PC-3 (cell line): ENCODE results near the gene CAT. TPM values are rescaled to one million over a fixed set of nuclear protein-coding genes. Genes with fewer than 3 reads are reported as not detected.

Experiments
- ATAC-seq: fragments of 200-7000 bp; cut with Tn5 transposase; 2 replicates; pipeline ENCODE4 v1.9.1; 2020; ENCODE audit warnings: mild to moderate bottlenecking, moderate library complexity
- BruUV-seq: library from RNA; stranded (reverse); fragments of 400-500 nt; replicated peaks from 2 replicates; lab custom pipeline; 2021; lab: Mats Ljungman, UMichigan
- CTCF ChIA-PET: fragments of 300-600 bp; sonication (Branson Sonifier 250); formaldehyde crosslinking; loops from one replicate; lab custom pipeline; 2022; ENCODE audit warnings: antibody characterized with exemption; lab: Charles Lee
- POLR2A ChIA-PET: fragments of 300-600 bp; sonication (Branson Sonifier 250); formaldehyde crosslinking; loops from one replicate; lab custom pipeline; 2022; ENCODE audit warnings: antibody characterized with exemption; ENCODE audit not compliant: unreplicated experiment; lab: Charles Lee
- DNase-seq: peaks from one replicate; pipeline ENCODE4 v3.0.0-alpha.2; 2015
- H2AFZ ChIP-seq: fragments of 300-600 bp; sonication (generic); 2 replicates; pipeline ENCODE4 v1.6.0; 2016; ENCODE audit warnings: antibody characterized with exemption, low read length
- H3F3A ChIP-seq: fragments of 300-600 bp; sonication (generic); one replicate; pipeline ENCODE4 v1.6.0; 2017; ENCODE audit warnings: antibody characterized with exemption, low read length, control low read depth, mild to moderate bottlenecking; ENCODE audit not compliant: unreplicated experiment
- H3K27ac ChIP-seq: fragments of 300-600 bp; sonication (generic); 2 replicates; pipeline ENCODE4 v1.5.1; 2016; ENCODE audit warnings: mild to moderate bottlenecking, low read length
- H3K27me3 ChIP-seq: fragments of 300-600 bp; sonication (generic); 2 replicates; pipeline ENCODE4 v1.6.1; 2016; ENCODE audit warnings: low read length, mixed read lengths
- H3K36me3 ChIP-seq: fragments of 300-600 bp; sonication (generic); 2 replicates; pipeline ENCODE4 v1.6.1; 2016; ENCODE audit warnings: low read depth, mixed run types, low read length, mixed read lengths
- H3K4me1 ChIP-seq: fragments of 300-600 bp; sonication (generic); 2 replicates; pipeline ENCODE4 v1.5.1; 2016; ENCODE audit warnings: low read length; ENCODE audit not compliant: insufficient read depth
- H3K4me2 ChIP-seq: fragments of 300-600 bp; sonication (generic); 2 replicates; pipeline ENCODE4 v1.6.0; 2016; ENCODE audit warnings: low read length
- H3K4me3 ChIP-seq: fragments of 300-600 bp; sonication (generic); 2 replicates; pipeline ENCODE4 v1.5.1; 2016; ENCODE audit warnings: mild to moderate bottlenecking, low read length, mixed read lengths
- H3K79me2 ChIP-seq: fragments of 300-600 bp; sonication (generic); 2 replicates; pipeline ENCODE4 v1.6.1; 2017; ENCODE audit warnings: low read length, mixed read lengths
- H3K9ac ChIP-seq: fragments of 300-600 bp; sonication (generic); 2 replicates; pipeline ENCODE4 v1.6.0; 2016; ENCODE audit warnings: mild to moderate bottlenecking, low read length
- H3K9me2 ChIP-seq: fragments of 300-600 bp; sonication (generic); replicated peaks from 2 replicates; pipeline ENCODE4 v1.6.1; 2016; ENCODE audit warnings: mixed run types, low read length, mixed read lengths
- H3K9me3 ChIP-seq: fragments of 300-600 bp; sonication (generic); 2 replicates; pipeline ENCODE4 v1.6.1; 2016; ENCODE audit warnings: low read length, mixed read lengths
- H4K20me1 ChIP-seq: fragments of 300-600 bp; sonication (generic); 2 replicates; pipeline ENCODE4 v1.6.1; 2016; ENCODE audit warnings: low read length, mixed read lengths
- EZH2 ChIP-seq: fragments of 300-600 bp; sonication (generic); IDR thresholded peaks from one replicate; pipeline ENCODE4 v1.6.1; 2017; ENCODE audit warnings: antibody characterized with exemption, mild to moderate bottlenecking, low read length; ENCODE audit not compliant: unreplicated experiment
- EZH2phosphoT487 ChIP-seq: fragments of 300-600 bp; sonication (generic); IDR thresholded peaks from 2 replicates; pipeline ENCODE4 v1.6.1; 2018; ENCODE audit warnings: mild to moderate bottlenecking, antibody characterized with exemption, low read length, borderline replicate concordance
- intact Hi-C: fragments of 100-400 bp; cut with micrococcal nuclease; formaldehyde crosslinking; loops from 2 replicates; pipeline ENCODE4 v1.9.0; 2023
- total RNA-seq: library from RNA; depleted of rRNA; stranded (reverse); fragments of >200 nt; gene quantifications from 2 replicates; pipeline ENCODE4 v1.2.3, GENCODE V29; 2014
- TF ChIP-seq, protein P1 (sequence below): fragments of 300-600 bp; sonication (generic); conservative IDR thresholded peaks from 2 replicates; pipeline ENCODE4 v1.5.1; 2017; ENCODE audit warnings: antibody characterized with exemption, low read depth, mild to moderate bottlenecking, low read length

CAT gene
- total RNA-seq, 1 experiment from 2014 or later = 50.5 TPM

DNA sequence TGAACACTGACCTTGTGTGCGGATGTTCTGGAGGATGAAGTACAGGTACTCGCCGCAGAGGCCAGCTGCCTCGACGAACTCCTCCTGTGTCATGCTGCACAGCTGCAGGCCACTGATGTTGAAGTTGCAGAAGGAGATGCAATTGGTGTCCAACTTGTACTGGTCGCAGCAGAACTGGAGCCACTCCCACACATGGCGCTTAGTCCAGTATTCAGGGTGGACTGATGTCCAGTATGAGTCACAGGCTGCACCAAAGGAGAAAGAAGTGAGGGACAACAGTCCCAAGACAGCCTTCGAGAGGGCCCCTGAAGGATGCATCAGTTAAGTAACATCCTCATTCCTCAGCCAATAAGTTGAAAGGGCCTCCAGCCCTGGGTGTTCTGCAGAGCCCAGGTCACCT is 54.7 kb downstream of the CAT start:
- Histone ChIP-seq H3K9me3 (no peaks in the 10 kb centered on the region), H3K4me3 (no peak overlapping the region), H3K79me2 (no peaks in the 10 kb centered on the region), H3K27me3 (no peaks in the 10 kb centered on the region), H3K27ac (no peak overlapping the region), H4K20me1 (no peaks in the 10 kb centered on the region), H3K9me2 (no peaks in the 10 kb centered on the region), H3F3A (no peaks in the 10 kb centered on the region), H3K4me1 (peaks cover 7% of the 10 kb centered on the region), H3K9ac (no peak overlapping the region), H3K4me2 (no peak overlapping the region), H2AFZ (no peak overlapping the region), H3K36me3 (no peaks in the 10 kb centered on the region)
- ATAC-seq (no peak), DNase-seq (no peak)
- intact Hi-C loops = loop anchor here (1.0 kb wide), 1 partner anchor 127 kb away; no protein-coding TSS in a partner anchor
- TF ChIP-seq, protein P1, sequence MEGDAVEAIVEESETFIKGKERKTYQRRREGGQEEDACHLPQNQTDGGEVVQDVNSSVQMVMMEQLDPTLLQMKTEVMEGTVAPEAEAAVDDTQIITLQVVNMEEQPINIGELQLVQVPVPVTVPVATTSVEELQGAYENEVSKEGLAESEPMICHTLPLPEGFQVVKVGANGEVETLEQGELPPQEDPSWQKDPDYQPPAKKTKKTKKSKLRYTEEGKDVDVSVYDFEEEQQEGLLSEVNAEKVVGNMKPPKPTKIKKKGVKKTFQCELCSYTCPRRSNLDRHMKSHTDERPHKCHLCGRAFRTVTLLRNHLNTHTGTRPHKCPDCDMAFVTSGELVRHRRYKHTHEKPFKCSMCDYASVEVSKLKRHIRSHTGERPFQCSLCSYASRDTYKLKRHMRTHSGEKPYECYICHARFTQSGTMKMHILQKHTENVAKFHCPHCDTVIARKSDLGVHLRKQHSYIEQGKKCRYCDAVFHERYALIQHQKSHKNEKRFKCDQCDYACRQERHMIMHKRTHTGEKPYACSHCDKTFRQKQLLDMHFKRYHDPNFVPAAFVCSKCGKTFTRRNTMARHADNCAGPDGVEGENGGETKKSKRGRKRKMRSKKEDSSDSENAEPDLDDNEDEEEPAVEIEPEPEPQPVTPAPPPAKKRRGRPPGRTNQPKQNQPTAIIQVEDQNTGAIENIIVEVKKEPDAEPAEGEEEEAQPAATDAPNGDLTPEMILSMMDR = no peak
- TF ChIP-seq EZH2phosphoT487 (no peak), EZH2 (no peak)
- no TSS peak for BruUV-seq
- ChIA-PET CTCF (no interaction called here), POLR2A (no interaction called here)

DNA sequence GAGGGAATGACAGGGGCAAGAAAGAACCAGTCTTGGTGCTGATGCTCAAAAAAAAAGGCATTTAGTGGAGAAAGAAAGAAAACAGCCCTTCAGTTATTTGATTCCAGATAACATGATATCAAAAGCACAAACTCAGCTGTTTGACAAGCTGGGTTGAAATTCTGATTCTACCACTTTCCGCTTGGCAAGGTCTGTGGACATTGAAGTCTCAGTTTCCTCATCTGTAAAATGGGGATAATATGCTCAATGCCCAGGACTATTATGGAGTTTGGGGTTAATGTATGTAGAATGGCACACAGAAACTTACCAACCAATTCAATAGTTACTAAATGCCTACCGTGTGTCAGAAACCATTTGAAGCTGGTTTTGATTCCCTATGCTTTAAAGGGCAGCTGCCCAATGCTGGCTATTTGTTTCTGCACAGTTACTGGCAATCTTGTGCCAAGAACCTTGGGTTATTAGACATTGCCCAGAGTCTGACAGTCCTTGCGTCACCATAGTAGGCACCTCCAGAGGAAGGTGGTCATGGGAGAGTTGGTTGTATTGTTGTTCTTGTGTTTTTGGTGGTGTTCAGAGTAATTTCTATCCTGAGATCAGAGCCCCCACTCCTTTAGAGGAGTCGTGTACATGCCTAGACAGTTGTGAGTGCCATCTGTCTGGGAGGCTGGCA is 55.3 kb downstream of the CAT start:
- Histone ChIP-seq H3K36me3 (no peaks in the 10 kb centered on the region), H3K4me3 (no peak overlapping the region), H3K4me2 (no peak overlapping the region), H3K9ac (no peak overlapping the region), H2AFZ (no peak overlapping the region), H3K79me2 (no peaks in the 10 kb centered on the region), H3K9me3 (no peaks in the 10 kb centered on the region), H3K4me1 (peaks cover 7% of the 10 kb centered on the region), H3K27ac (no peak overlapping the region), H3K27me3 (no peaks in the 10 kb centered on the region), H3K9me2 (no peaks in the 10 kb centered on the region), H3F3A (no peaks in the 10 kb centered on the region), H4K20me1 (no peaks in the 10 kb centered on the region)
- no peak for ATAC-seq
- POLR2A ChIA-PET = no interaction called here
- intact Hi-C loops = loop anchor here (1.0 kb wide), 1 partner anchor 128 kb away; no protein-coding TSS in a partner anchor
- CTCF ChIA-PET = no interaction called here
- DNase-seq = no peak
- TF ChIP-seq EZH2 (no peak), EZH2phosphoT487 (no peak)
- TF ChIP-seq, protein P1 = no peak
- no TSS peak for BruUV-seq

DNA sequence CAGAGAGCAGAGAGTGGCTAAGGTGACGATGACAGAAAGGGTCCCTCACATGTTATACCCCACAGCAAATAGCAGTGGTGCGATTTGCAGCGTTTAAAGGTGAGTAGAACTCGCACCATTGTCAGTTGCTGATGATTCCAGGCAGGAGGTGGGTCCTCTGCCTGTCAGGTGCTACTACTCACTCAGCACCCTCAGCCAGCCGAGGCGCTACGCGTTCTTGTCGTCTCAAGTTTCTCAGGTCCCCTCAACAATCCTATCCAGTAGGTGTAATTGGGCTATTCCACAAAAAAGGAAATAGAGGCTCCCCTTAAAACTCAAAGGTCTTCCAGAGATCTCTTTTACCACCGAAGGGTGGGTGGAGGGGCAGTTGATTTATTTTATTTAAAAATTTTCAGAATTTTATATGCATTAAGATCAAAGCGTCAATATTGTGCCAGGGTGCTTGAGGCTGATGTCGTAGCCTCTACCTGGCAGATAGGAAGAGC is 56.5 kb downstream of the CAT start:
- H3K4me2 ChIP-seq = peak overlapping the region; percentile 36; the same call in 1 of the 2 replicates
- CTCF ChIA-PET = no interaction called here

More for the DNA sequence above, 56.5 kb downstream of the CAT start:
- no peak overlapping the region for H3K4me3 ChIP-seq
- no peaks in the 10 kb centered on the region for H3F3A ChIP-seq
- BruUV-seq = no TSS peak
- H3K36me3 ChIP-seq = no peaks in the 10 kb centered on the region
- no peak for TF ChIP-seq EZH2
- TF ChIP-seq EZH2phosphoT487 = no peak
- TF ChIP-seq, protein P1 = no peak
- H3K9ac ChIP-seq = no peak overlapping the region
- 0 out of 2 replicates have a peak overlapping the region, but pooled peaks have one; percentile 19 for H2AFZ ChIP-seq
- intact Hi-C loops = no loop called here
- no peaks in the 10 kb centered on the region for H3K27me3 ChIP-seq
- H3K9me3 ChIP-seq = no peaks in the 10 kb centered on the region
- no peaks in the 10 kb centered on the region for H3K79me2 ChIP-seq
- no peaks in the 10 kb centered on the region for H4K20me1 ChIP-seq
- H3K4me1 ChIP-seq = peaks cover 7% of the 10 kb centered on the region
- ATAC-seq = no peak
- no peaks in the 10 kb centered on the region for H3K9me2 ChIP-seq
- POLR2A ChIA-PET = interaction anchor here (0.5 kb wide), 1 partner anchor 144 kb away, joined by 3 read pairs; no protein-coding TSS in a partner anchor
- no peak overlapping the region for H3K27ac ChIP-seq
- DNase-seq = no peak
